Testis (tissue), 2 donors: ENCODE results near the gene TIAM2.

Source experiments
- POLR2A ChIP-seq: fragments of 450-650 bp; IDR thresholded peaks from one replicate; pipeline ENCODE4 v1.6.1; 2017; ENCODE audit warnings: antibody characterized with exemption, mild to moderate bottlenecking, moderate library complexity
- TF ChIP-seq, protein P1 (sequence below), 3 experiments: fragments of 450-650 bp in 2 of 3; fragments of 200-600 bp in 1 of 3; sonication (generic) in 1 of 3; IDR thresholded peaks; one replicate each; pipeline ENCODE4 v1.5.1; 2016 to 2019; ENCODE audit warnings: antibody characterized with exemption in 3 of 3, mild to moderate bottlenecking in 2 of 3, moderate library complexity in 1 of 3

DNA sequence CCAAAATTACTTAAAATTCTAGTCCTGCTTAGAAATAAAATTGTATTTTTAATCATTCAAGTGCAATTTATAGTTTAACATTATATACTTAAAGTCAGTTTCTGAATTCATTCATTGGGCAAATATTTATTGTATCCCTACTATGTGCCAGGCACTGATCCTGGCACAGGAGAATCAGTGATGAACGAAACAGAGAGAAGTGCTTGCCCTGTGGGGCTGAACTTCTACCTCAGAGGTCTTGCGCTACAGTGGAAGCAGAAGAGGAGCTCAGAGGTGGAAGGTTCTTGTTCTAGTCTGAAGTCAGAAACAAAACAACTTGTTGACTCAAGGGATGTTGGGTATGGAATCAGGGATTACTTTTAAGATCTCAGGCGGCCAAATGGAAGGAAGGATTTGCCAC lies 274.6 kb downstream of the TIAM2 start:
- TF ChIP-seq, protein P1, sequence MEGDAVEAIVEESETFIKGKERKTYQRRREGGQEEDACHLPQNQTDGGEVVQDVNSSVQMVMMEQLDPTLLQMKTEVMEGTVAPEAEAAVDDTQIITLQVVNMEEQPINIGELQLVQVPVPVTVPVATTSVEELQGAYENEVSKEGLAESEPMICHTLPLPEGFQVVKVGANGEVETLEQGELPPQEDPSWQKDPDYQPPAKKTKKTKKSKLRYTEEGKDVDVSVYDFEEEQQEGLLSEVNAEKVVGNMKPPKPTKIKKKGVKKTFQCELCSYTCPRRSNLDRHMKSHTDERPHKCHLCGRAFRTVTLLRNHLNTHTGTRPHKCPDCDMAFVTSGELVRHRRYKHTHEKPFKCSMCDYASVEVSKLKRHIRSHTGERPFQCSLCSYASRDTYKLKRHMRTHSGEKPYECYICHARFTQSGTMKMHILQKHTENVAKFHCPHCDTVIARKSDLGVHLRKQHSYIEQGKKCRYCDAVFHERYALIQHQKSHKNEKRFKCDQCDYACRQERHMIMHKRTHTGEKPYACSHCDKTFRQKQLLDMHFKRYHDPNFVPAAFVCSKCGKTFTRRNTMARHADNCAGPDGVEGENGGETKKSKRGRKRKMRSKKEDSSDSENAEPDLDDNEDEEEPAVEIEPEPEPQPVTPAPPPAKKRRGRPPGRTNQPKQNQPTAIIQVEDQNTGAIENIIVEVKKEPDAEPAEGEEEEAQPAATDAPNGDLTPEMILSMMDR (IDR thresholded peaks at IDR 0.05) = no peak
- no peak for TF ChIP-seq POLR2A
